HepG2 (cell line): ENCODE results near the gene CNTN4. TPM values are rescaled to one million over a fixed set of nuclear protein-coding genes. Genes with fewer than 3 reads are reported as not detected.
A peak's percentile ranks its signal among the peaks of the same experiment; 100 is the strongest.

Experiments
- ATAC-seq: fragments of 200-7000 bp; cut with Tn5 transposase; 3 replicates; pipeline ENCODE4 v1.9.1; 2020; ENCODE audit warnings: mild to moderate bottlenecking, moderate library complexity
- BruUV-seq: library from RNA; stranded (reverse); fragments of 400-500 nt; replicated peaks from 2 replicates; lab custom pipeline; 2021; lab: Mats Ljungman, UMichigan
- CTCF ChIA-PET: fragments of 300-600 bp; formaldehyde crosslinking; extraction: SDS; loops from one replicate; lab custom pipeline; 2021; ENCODE audit warnings: low total read pairs, inconsistent platforms, low intra/inter-chr PET ratio; lab: Yijun Ruan, JAX
- POLR2A ChIA-PET: fragments of 350-600 bp; sonication (Branson Sonifier 250); formaldehyde crosslinking; loops from one replicate; lab custom pipeline; 2020; ENCODE audit warnings: antibody characterized with exemption, inconsistent platforms; lab: Yijun Ruan, JAX
- DNase-seq: peaks from one replicate; pipeline ENCODE4 v3.0.0-alpha.2; 2015; ENCODE audit warnings: low spot score
- FAIRE-seq: peaks from 3 replicates; lab custom pipeline; 2011; peaks lifted over from hg19 to GRCh38; lab: Jason Lieb, UNC
- H2AFZ ChIP-seq: one replicate; pipeline ENCODE4 v1.6.1; 2011; ENCODE audit warnings: low read length, inconsistent platforms
- H3K27ac ChIP-seq: fragments of 300-600 bp; 3 replicates; pipeline ENCODE4 v1.8.0; 2011; ENCODE audit warnings: mixed run types, mild to moderate bottlenecking, mixed read lengths, low read length, inconsistent platforms; ENCODE audit not compliant: insufficient read depth; ENCODE audit errors: extremely low read length
- H3K27me3 ChIP-seq, 2 experiments: fragments of 200-600 bp in 1 of 2; 2 replicates in 1 of 2; 3 replicates in 1 of 2; pipeline versions ENCODE4 v1.6.0 to v1.8.0; 2011; ENCODE audit warnings: low read length in 2 of 2, mild to moderate bottlenecking in 2 of 2, moderate library complexity in 2 of 2, inconsistent platforms in 1 of 2; ENCODE audit not compliant: insufficient read depth in 2 of 2, control insufficient read depth in 1 of 2
- H3K36me3 ChIP-seq, 2 experiments: fragments of 200-600 bp in 1 of 2; replicated peaks in 1 of 2; 2 replicates in 1 of 2; 3 replicates in 1 of 2; pipeline versions ENCODE4 v1.5.1 to v1.8.0; 2011; ENCODE audit warnings: low read length in 2 of 2, inconsistent platforms in 1 of 2; ENCODE audit not compliant: insufficient read depth in 2 of 2, control insufficient read depth in 1 of 2
- H3K4me1 ChIP-seq: 2 replicates; pipeline ENCODE4 v1.5.1; 2012; ENCODE audit warnings: low read length, inconsistent platforms; ENCODE audit not compliant: insufficient read depth
- H3K4me2 ChIP-seq: 2 replicates; pipeline ENCODE4 v1.6.0; 2011; ENCODE audit warnings: low read depth, low read length, inconsistent platforms
- H3K4me3 ChIP-seq, 3 experiments: fragments of 200-600 bp in 1 of 3; sonication (generic), shearing (Covaris generic) in 1 of 3; replicated peaks in 1 of 3; 2 replicates each; pipeline ENCODE4 v1.5.1; 2011 to 2016; ENCODE audit warnings: low read length in 3 of 3, inconsistent platforms in 2 of 3, low read depth in 2 of 3, mild to moderate bottlenecking in 2 of 3, control low read depth in 1 of 3, mixed read lengths in 1 of 3; ENCODE audit not compliant: insufficient read depth in 1 of 3
- H3K79me2 ChIP-seq: one replicate; pipeline ENCODE4 v1.6.1; 2011; ENCODE audit warnings: low read length, inconsistent platforms; ENCODE audit not compliant: insufficient read depth
- H3K9ac ChIP-seq: 2 replicates; pipeline ENCODE4 v1.6.0; 2011; ENCODE audit warnings: mild to moderate bottlenecking, low read depth, low read length, inconsistent platforms; ENCODE audit not compliant: insufficient read depth
- H3K9me3 ChIP-seq: 2 replicates; pipeline ENCODE4 v1.5.1; 2012; ENCODE audit warnings: mild to moderate bottlenecking, low read length
- H4K20me1 ChIP-seq: 2 replicates; pipeline ENCODE4 v1.6.0; 2011; ENCODE audit warnings: inconsistent platforms, mild to moderate bottlenecking, low read length, moderate library complexity; ENCODE audit not compliant: insufficient read depth
- CREB1 ChIP-seq, 2 experiments: fragments of 450-650 bp in 1 of 2; IDR thresholded peaks; 2 replicates each; pipeline ENCODE4 v1.6.1; 2016 to 2017; ENCODE audit warnings: control low read depth in 1 of 2, mild to moderate bottlenecking in 1 of 2, missing compliant biosample characterization in 1 of 2, missing genetic modification characterization in 1 of 2
- PAWR ChIP-seq: sonication (generic); formaldehyde crosslinking; IDR thresholded peaks from 2 replicates; pipeline ENCODE4 v1.4.0; 2020; ENCODE audit warnings: missing genetic modification reagents, mild to moderate bottlenecking, borderline replicate concordance
- ZNF24 ChIP-seq: fragments of 450-650 bp; IDR thresholded peaks from 2 replicates; pipeline ENCODE4 v1.6.1; 2017; ENCODE audit warnings: antibody characterized with exemption, mild to moderate bottlenecking
- ZNF337 ChIP-seq: sonication (generic); formaldehyde crosslinking; IDR thresholded peaks from 2 replicates; pipeline ENCODE4 v1.5.1; 2020; ENCODE audit warnings: missing genetic modification reagents, low read depth, mild to moderate bottlenecking, borderline replicate concordance
- ZNF768 ChIP-seq: sonication (generic); formaldehyde crosslinking; IDR thresholded peaks from 2 replicates; pipeline ENCODE4 v1.4.0; 2020; ENCODE audit warnings: missing genetic modification reagents
- WGBS: methylation state at CpG from one replicate; pipeline ENCODE4 v1.1.6; 2017; ENCODE audit warnings: low lambda C conversion rate; 5-methylcytosine and 5-hydroxymethylcytosine counted together
- in situ Hi-C: cut with HindIII; loops from 2 replicates; pipeline ENCODE4 v1.10.0; 2017; ENCODE audit warnings: low pct_unique_long_range_greater_than_20kb; ENCODE audit not compliant: extremely low pct_ligation_motif_present
- intact Hi-C: fragments of 100-400 bp; cut with micrococcal nuclease; formaldehyde crosslinking; loops from one replicate; pipeline ENCODE4 v1.10.0; 2022; ENCODE audit not compliant: unreplicated experiment
- polyA plus RNA-seq, 8 experiments: library from polyadenylated mRNA; depleted of rRNA in 3 of 8; stranded (reverse) in 7 of 8; unstranded in 1 of 8; fragments of >200 nt; fragmentation: Illumina TruSeq in 4 of 8; extraction: Trizol in 4 of 8; gene quantifications; 2 replicates each; pipeline versions ENCODE4 v1.2.1 to v1.2.3, GENCODE V29; 2011 to 2016; ENCODE audit warnings: low read depth in 4 of 8, missing spikeins in 1 of 8, mixed read lengths in 1 of 8; ENCODE audit not compliant: insufficient read depth in 1 of 8
- total RNA-seq, 5 experiments: library from RNA; depleted of rRNA; stranded (reverse); fragments of >200 nt; fragmentation: Illumina TruSeq; extraction: Trizol; gene quantifications; 2 replicates each; pipeline ENCODE4 v1.2.3, GENCODE V29; 2016; ENCODE audit warnings: low read depth in 1 of 5

The CNTN4 gene
- total and polyA plus RNA-seq, 2 of the 13 experiments (the other 11 are each of a cell fraction or from before 2014, with no cell fraction given), result 0.01 to 0.13 TPM

- no peak overlapping the region for H2AFZ ChIP-seq
- ChIA-PET POLR2A (no interaction called here), CTCF (no interaction called here)
- no peak overlapping the region for H3K4me3 ChIP-seq
- peak; percentile 64 for TF ChIP-seq CREB1 (IDR thresholded peaks at IDR 0.05)
- TF ChIP-seq CREB1 (CRISPR knock-in tag; IDR thresholded peaks at IDR 0.05), result no peak
- TF ChIP-seq PAWR (CRISPR knock-in tag), result no peak
- TF ChIP-seq, all 625 proteins: peak for 1
- no peak overlapping the region for H3K4me2 ChIP-seq
- no peak overlapping the region for H3K27ac ChIP-seq
- 0% methylated on average over 2 of the region's 2 CpGs for WGBS
- H4K20me1 ChIP-seq, result no peaks in the 10 kb centered on the region
- no TSS peak for BruUV-seq
- no peaks in the 10 kb centered on the region for H3K4me1 ChIP-seq
- peaks cover 75% of the 10 kb centered on the region for H3K9me3 ChIP-seq
- H3K27me3 ChIP-seq, result no peaks in the 10 kb centered on the region
- no peak for ATAC-seq
- no peak for DNase-seq
- in situ Hi-C loops (no loop called here), intact Hi-C loops (loop anchor here (10.0 kb wide), 1 partner anchor 437 kb away; no protein-coding TSS in a partner anchor)
- no peaks in the 10 kb centered on the region for H3K36me3 ChIP-seq
- FAIRE-seq, result no peak
- H3K9ac ChIP-seq, result no peak overlapping the region
- H3K79me2 ChIP-seq, result no peaks in the 10 kb centered on the region
Measured at GRCh38 chr3:2211568-2211967, 112.9 kb downstream of the CNTN4 start.

GRCh38 chr3:2212206-2212605 is 113.5 kb downstream of the CNTN4 start:
- whole genome bisulfite sequencing, result 10% methylated on average over 2 of the region's 3 CpGs
- BruUV-seq, result no TSS peak
- no peak for FAIRE-seq

More at GRCh38 chr3:2212206-2212605, 113.5 kb downstream of the CNTN4 start:
- Histone ChIP-seq H3K4me2 (no peak overlapping the region), H2AFZ (no peak overlapping the region), H3K4me1 (no peaks in the 10 kb centered on the region), H3K27me3 (no peaks in the 10 kb centered on the region), H3K27ac (no peak overlapping the region), H3K9ac (no peak overlapping the region), H3K4me3 (no peak overlapping the region), H4K20me1 (no peaks in the 10 kb centered on the region), H3K9me3 (peaks cover 79% of the 10 kb centered on the region), H3K79me2 (no peaks in the 10 kb centered on the region), H3K36me3 (no peaks in the 10 kb centered on the region)
- CTCF ChIA-PET, result no interaction called here
- POLR2A ChIA-PET, result no interaction called here
- intact Hi-C loops, result loop anchor here (10.0 kb wide), 1 partner anchor 437 kb away; no protein-coding TSS in a partner anchor
- in situ Hi-C loops, result no loop called here
- TF ChIP-seq ZNF337 (CRISPR knock-in tag) (no peak), ZNF768 (CRISPR knock-in tag) (no peak), ZNF24 (no peak)
- ATAC-seq (no peak), DNase-seq (no peak)
